ENCODE data around the gene RPS27L.

The RPS27L gene

GRCh38 chr15:63187589-63188226 lies 30.4 kb upstream of the RPS27L start:
- no peak for DNase-seq

- DNase-seq, result no peak
Observed at GRCh38 chr15:63186065-63186464, 28.8 kb upstream of the RPS27L start.

DNA sequence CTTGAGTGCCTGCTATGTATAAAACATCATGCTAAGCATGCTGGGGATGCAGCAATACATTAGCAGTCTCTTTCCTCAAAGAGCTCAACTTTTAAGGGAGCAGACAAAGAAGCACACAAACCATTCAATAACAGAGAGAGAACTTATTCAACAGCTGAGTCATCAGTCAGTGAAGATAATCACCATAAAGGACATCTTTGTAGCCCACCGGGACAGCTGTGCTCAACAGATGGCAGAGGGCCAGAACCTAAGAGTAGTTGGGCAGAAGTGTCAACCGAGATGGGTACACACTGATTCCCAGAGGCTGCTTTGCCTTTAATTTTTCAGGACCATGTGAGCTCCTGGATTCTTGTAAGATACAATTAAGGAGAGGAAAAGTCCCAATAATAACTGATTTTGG lies 27.9 kb upstream of the RPS27L start:
- no peak for DNase-seq

- no peak for DNase-seq
Observed at GRCh38 chr15:63181648-63182047, 24.4 kb upstream of the RPS27L start.

- no peak for DNase-seq
Observed at GRCh38 chr15:63180746-63181145, 23.5 kb upstream of the RPS27L start.

GRCh38 chr15:63178034-63178433 lies 20.8 kb upstream of the RPS27L start:
- DNase-seq, result no peak

GRCh38 chr15:63176302-63176701 lies 19.0 kb upstream of the RPS27L start:
- no peak for DNase-seq

- DNase-seq, result no peak
Observed at GRCh38 chr15:63172851-63173451, 15.7 kb upstream of the RPS27L start.

GRCh38 chr15:63172376-63172775 lies 15.1 kb upstream of the RPS27L start:
- DNase-seq, result no peak

- DNase-seq, result no peak
Observed at GRCh38 chr15:63169788-63170187, 12.5 kb upstream of the RPS27L start.

- DNase-seq, result no peak
Observed at GRCh38 chr15:63166219-63166618, 8.9 kb upstream of the RPS27L start.

DNA sequence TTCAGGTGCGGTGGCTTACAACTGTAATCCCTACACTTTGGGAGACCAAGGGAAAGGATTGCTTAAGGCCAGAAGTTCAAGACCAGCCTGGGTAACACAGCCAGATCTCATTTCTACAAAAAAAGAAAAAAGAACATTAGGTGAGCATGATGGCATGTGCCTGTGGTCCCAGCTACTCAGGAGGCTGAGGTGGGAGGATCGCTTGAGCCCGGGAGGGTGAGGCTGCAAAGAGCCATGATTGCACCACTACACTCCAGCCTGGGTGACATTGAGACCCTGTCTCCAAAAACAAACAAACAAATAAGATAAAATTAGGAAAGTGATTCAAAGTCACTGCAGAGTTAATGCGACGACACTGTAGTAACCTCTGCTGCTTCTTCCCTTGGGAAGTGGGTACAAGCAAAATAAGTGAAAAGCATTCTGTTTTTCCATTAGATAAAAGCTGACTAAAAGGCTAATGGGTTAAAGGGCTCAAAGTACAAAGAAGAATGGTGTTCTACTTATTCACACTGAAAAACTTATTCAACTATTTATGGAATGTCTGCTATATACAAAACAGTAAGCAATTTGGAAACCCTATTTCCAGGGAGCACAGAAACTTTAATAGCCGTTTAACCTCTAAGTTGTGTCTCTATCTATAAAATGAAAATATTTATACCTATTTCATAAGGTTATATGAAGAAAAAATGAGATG lies 8.0 kb upstream of the RPS27L start:
- DNase-seq, result no peak

- no peak for DNase-seq
Observed at GRCh38 chr15:63163217-63163616, 5.9 kb upstream of the RPS27L start.

GRCh38 chr15:63160638-63161037 lies 3.4 kb upstream of the RPS27L start:
- no peak for DNase-seq

GRCh38 chr15:63157891-63158431 lies 684 bp upstream of the RPS27L start:
- DNase-seq, result no peak

DNA sequence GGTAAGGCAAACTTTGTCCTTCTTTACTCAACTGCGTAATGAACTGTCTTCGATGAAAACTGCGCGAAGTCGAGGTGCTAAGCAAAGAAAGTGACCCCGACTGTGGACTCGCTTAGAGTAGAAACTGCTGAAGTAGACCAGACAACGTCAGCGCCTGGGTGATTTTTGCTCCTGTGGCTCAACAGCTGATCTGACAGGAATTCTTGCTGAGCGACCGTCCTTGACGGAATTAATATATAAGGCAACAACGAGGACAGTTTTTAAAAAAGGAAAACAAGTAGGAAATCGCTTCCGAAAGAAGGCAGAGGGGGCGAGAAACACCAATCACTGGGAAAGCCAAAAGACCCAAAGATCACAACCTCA lies 541 bp downstream of the RPS27L start:
- DNase-seq, result peak; percentile 18

GRCh38 chr15:63156086-63156710 lies 1.1 kb downstream of the RPS27L start:
- no peak for DNase-seq

GRCh38 chr15:63155486-63155885 lies 1.8 kb downstream of the RPS27L start:
- DNase-seq, result no peak

DNA sequence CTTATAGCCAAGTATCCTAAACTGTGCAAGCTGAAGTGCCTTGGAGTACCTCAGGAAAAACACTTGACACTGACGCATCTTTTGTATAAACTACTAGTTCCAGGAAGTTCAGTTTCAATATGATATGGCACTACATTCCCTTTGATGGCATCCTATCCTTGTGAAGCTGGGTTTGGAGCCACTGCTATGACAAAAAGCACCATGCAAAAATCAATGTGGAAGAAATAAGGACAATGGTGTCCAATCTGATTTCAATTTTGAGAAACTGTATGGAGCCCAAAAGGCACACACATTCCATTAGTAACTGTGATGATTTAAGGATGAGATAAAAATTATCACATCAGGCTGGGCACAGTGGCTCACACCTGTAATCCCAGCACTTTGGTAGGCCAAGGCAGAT lies 5.6 kb downstream of the RPS27L start:
- no peak for DNase-seq

GRCh38 chr15:63146684-63147083 lies 10.6 kb downstream of the RPS27L start:
- DNase-seq, result no peak

GRCh38 chr15:63145426-63145825 lies 11.9 kb downstream of the RPS27L start:
- no peak for DNase-seq

- DNase-seq, result no peak
Observed at GRCh38 chr15:63140936-63141335, 16.3 kb downstream of the RPS27L start.

GRCh38 chr15:63136742-63137141 lies 20.5 kb downstream of the RPS27L start:
- no peak for DNase-seq

- no peak for DNase-seq
Observed at GRCh38 chr15:63135804-63136203, 21.5 kb downstream of the RPS27L start.

All from activated CD8-positive, alpha-beta memory T cell treated with anti-CD3 and anti-CD28 coated beads, Interleukin-2, amount 50 U/mL, for 4 hours (primary cell).